Measurements from ENCODE around the gene HGF. TPM values are rescaled to one million over a fixed set of nuclear protein-coding genes. Genes with fewer than 3 reads are reported as not detected.
"Not testable (repeated sequence)": the region's sequence is repeated elsewhere in the genome, so short reads cannot be mapped to it uniquely, and the experiment has no call there.

The HGF gene
- total and polyA plus RNA-seq, 10 of the 15 experiments (the other 5 are each of a cell fraction or from before 2014, with no cell fraction given), result 0.10 to 1.7 (median 0.99) TPM

- TF ChIP-seq CUX1 (IDR thresholded peaks at IDR 0.05; ENCODE audit: insufficient replicate concordance, low read depth, low read length) (no peak), IKZF1 (conservative IDR thresholded peaks at IDR 0.05) (no peak), SMC3 (IDR thresholded peaks at IDR 0.05; ENCODE audit: borderline replicate concordance, low read length) (no peak), HDGF (IDR thresholded peaks at IDR 0.05) (no peak)
Measured at GRCh38 chr7:81811956-81812865, 42.4 kb upstream of the HGF start (continued).

- no peaks in the 10 kb centered on the region for H3K4me1 ChIP-seq (ENCODE audit: control insufficient read depth, insufficient read depth, low read length)
- CTCF ChIA-PET, result no interaction called here
- no TSS peak for BruUV-seq (replicated peaks)
- SMC1A ChIA-PET (ENCODE audit: uncharacterized antibody, unreplicated experiment), result no interaction called here
- POLR2A ChIA-PET, result no interaction called here
- no peaks in the 10 kb centered on the region for H3K36me3 ChIP-seq (ENCODE audit: control insufficient read depth in 2 of 2, insufficient read depth in 2 of 2, low read length in 1 of 2)
- H3K27me3 ChIP-seq (replicated peaks in 1 of 2; ENCODE audit: control insufficient read depth in 2 of 2, insufficient read depth in 2 of 2, low read length in 1 of 2), result no peaks in the 10 kb centered on the region
- H3K4me3 ChIP-seq, result no peak overlapping the region
- no peak overlapping the region for H2AFZ ChIP-seq (ENCODE audit: control insufficient read depth, low read depth, low read length)
- intact Hi-C loops (cut with micrococcal nuclease; ENCODE audit: unreplicated experiment) (no loop called here), in situ Hi-C loops (cut with MboI) (no loop called here)
- no peaks in the 10 kb centered on the region for H3K79me2 ChIP-seq (ENCODE audit: control insufficient read depth, insufficient read depth, low read length)
- FAIRE-seq, result no peak
- TF ChIP-seq TARDBP (IDR thresholded peaks at IDR 0.05; ENCODE audit: borderline replicate concordance) (no peak), ETV6 (conservative IDR thresholded peaks at IDR 0.05 in 1 of 2, IDR thresholded peaks at IDR 0.05 in 1 of 2; ENCODE audit: borderline replicate concordance in 1 of 2, low read depth in 1 of 2) (no peak), POLR2AphosphoS5 (IDR thresholded peaks at IDR 0.05; ENCODE audit: low read length) (no peak), SIX5 (IDR thresholded peaks at IDR 0.05; ENCODE audit: low read depth, low read length, severe bottlenecking) (no peak), STAT3 (IDR thresholded peaks at IDR 0.05; ENCODE audit: low read depth, low read length) (no peak)
- H4K20me1 ChIP-seq (ENCODE audit: control insufficient read depth, insufficient read depth), result no peaks in the 10 kb centered on the region
- H3K4me2 ChIP-seq (ENCODE audit: control insufficient read depth, insufficient read depth), result no peak overlapping the region
- H3K9me3 ChIP-seq (replicated peaks; ENCODE audit: control insufficient read depth, insufficient read depth, low read length), result no peaks in the 10 kb centered on the region
- RAD21 ChIA-PET (ENCODE audit: unreplicated experiment), result no interaction called here
- H3K9ac ChIP-seq (ENCODE audit: control insufficient read depth, insufficient read depth, low read length), result no peak overlapping the region
- WGBS (ENCODE audit: insufficient coverage, insufficient replicate concordance, low lambda C conversion rate, missing lambda C conversion rate), result 39% methylated on average over 6 of the region's 6 CpGs
- ATAC-seq, result no peak
- no peak for DNase-seq (ENCODE audit: low read depth, low spot score)
- no peak overlapping the region for H3K27ac ChIP-seq (ENCODE audit: control insufficient read depth, insufficient read depth)
Measured at GRCh38 chr7:81810476-81811155, 40.8 kb upstream of the HGF start.

GRCh38 chr7:81808310-81808709 lies 38.5 kb upstream of the HGF start:
- CTCF ChIA-PET; intact Hi-C loops (cut with micrococcal nuclease; ENCODE audit: unreplicated experiment); ATAC-seq; H3K4me2 ChIP-seq (ENCODE audit: control insufficient read depth, insufficient read depth); H3K4me3 ChIP-seq; POLR2A ChIA-PET; H3K27ac ChIP-seq (ENCODE audit: control insufficient read depth, insufficient read depth); FAIRE-seq; H3K4me1 ChIP-seq (ENCODE audit: control insufficient read depth, insufficient read depth, low read length); H3K27me3 ChIP-seq (replicated peaks in 1 of 2; ENCODE audit: control insufficient read depth in 2 of 2, insufficient read depth in 2 of 2, low read length in 1 of 2); H4K20me1 ChIP-seq (ENCODE audit: control insufficient read depth, insufficient read depth); H3K79me2 ChIP-seq (ENCODE audit: control insufficient read depth, insufficient read depth, low read length); BruUV-seq (replicated peaks); SMC1A ChIA-PET (ENCODE audit: uncharacterized antibody, unreplicated experiment); H3K9me3 ChIP-seq (replicated peaks; ENCODE audit: control insufficient read depth, insufficient read depth, low read length); DNase-seq (ENCODE audit: low read depth, low spot score); H3K36me3 ChIP-seq (ENCODE audit: control insufficient read depth in 2 of 2, insufficient read depth in 2 of 2, low read length in 1 of 2); H2AFZ ChIP-seq (ENCODE audit: control insufficient read depth, low read depth, low read length); H3K9ac ChIP-seq (ENCODE audit: control insufficient read depth, insufficient read depth, low read length); RAD21 ChIA-PET (ENCODE audit: unreplicated experiment); in situ Hi-C loops (cut with MboI): not testable (repeated sequence)

Measured in GM12878 (cell line).